Thyroid gland (tissue), 4 donors: ENCODE results near the gene SHISAL1. TPM values are rescaled to one million over a fixed set of nuclear protein-coding genes. Genes with fewer than 3 reads are reported as not detected.

Experiments
- DNase-seq, 2 donors: peaks; one replicate each; pipeline ENCODE4 v3.0.0-alpha.2; 2019
- H3K27ac ChIP-seq, 3 donors: fragments of 200-600 bp; sonication (generic); 1 replicate in 2 of 3; 2 replicates in 1 of 3; pipeline ENCODE4 v1.5.1; 2016 to 2019; ENCODE audit warnings: mild to moderate bottlenecking in 1 of 3, moderate library complexity in 1 of 3
- H3K27me3 ChIP-seq: fragments of 200-600 bp; sonication (generic); one replicate; pipeline ENCODE4 v1.5.1; 2019
- H3K36me3 ChIP-seq, 2 donors: fragments of 200-600 bp; sonication (generic); one replicate each; pipeline ENCODE4 v1.5.1; 2016 to 2019
- H3K4me1 ChIP-seq, 2 donors: fragments of 200-600 bp; sonication (generic); one replicate each; pipeline ENCODE4 v1.5.1; 2017 to 2019
- H3K4me3 ChIP-seq, 3 donors: fragments of 200-600 bp; sonication (generic); replicated peaks in 1 of 3; 1 replicate in 2 of 3; 2 replicates in 1 of 3; pipeline ENCODE4 v1.5.1; 2016; ENCODE audit warnings: mild to moderate bottlenecking in 1 of 3
- H3K9me3 ChIP-seq: fragments of 200-600 bp; sonication (generic); one replicate; pipeline ENCODE4 v1.5.1; 2017
- CTCF ChIP-seq, 6 experiments: fragments of 200-600 bp in 3 of 6; fragments of 450-650 bp in 3 of 6; sonication (generic) in 3 of 6; IDR thresholded peaks; one replicate each; pipeline ENCODE4 v1.5.1; 2016 to 2019; ENCODE audit warnings: antibody characterized with exemption in 6 of 6, mild to moderate bottlenecking in 2 of 6, inconsistent platforms in 1 of 6, moderate library complexity in 1 of 6
- POLR2A ChIP-seq, 2 donors: fragments of 450-650 bp; IDR thresholded peaks; one replicate each; pipeline ENCODE4 v1.6.1; 2017; ENCODE audit warnings: antibody characterized with exemption in 2 of 2, mild to moderate bottlenecking in 2 of 2, moderate library complexity in 1 of 2
- WGBS, 2 donors: methylation state at CpG; one replicate each; pipeline ENCODE4 v1.1.5; 2017; 5-methylcytosine and 5-hydroxymethylcytosine counted together
- intact Hi-C: fragments of 100-400 bp; cut with DNase I; formaldehyde crosslinking; loops from one replicate; pipeline ENCODE4 v1.15.1; 2023
- total RNA-seq, 4 donors: library from RNA; depleted of rRNA; stranded (reverse); fragments of >200 nt; gene quantifications; one replicate each; pipeline ENCODE4 v1.2.3, GENCODE V29; 2016

Gene SHISAL1
- total RNA-seq, 4 donors from 2014 or later = 0.22 to 1.9 (median 1.0) TPM

- TF ChIP-seq POLR2A (IDR thresholded peaks at IDR 0.05) (no peak), CTCF (IDR thresholded peaks at IDR 0.05) (no peak)
- Histone ChIP-seq H3K9me3 (no peaks in the 10 kb centered on the region), H3K27me3 (no peaks in the 10 kb centered on the region), H3K27ac (no peak overlapping the region), H3K36me3 (no peaks in the 10 kb centered on the region), H3K4me3 (no peak overlapping the region), H3K4me1 (peaks cover 0 to 4% of the 10 kb centered on the region in 2 donors)
- WGBS, 2 donors = 91 to 93% methylated on average over 3 of the region's 3 CpGs
- no peak for DNase-seq
- intact Hi-C loops = no loop called here
These were observed 99.2 kb downstream of the SHISAL1 start for GRCh38 chr22:44213489-44214043.

- 82 to 89% methylated on average over 1 of the region's 1 CpG for WGBS, 2 donors
- intact Hi-C loops = no loop called here
These were observed 99.8 kb downstream of the SHISAL1 start for GRCh38 chr22:44212936-44213335.

GRCh38 chr22:44211946-44212930 lies 100.5 kb downstream of the SHISAL1 start:
- Histone ChIP-seq H3K27ac (peak overlapping the region in 1 of 3 donors; percentile 45), H3K36me3 (no peaks in the 10 kb centered on the region), H3K4me3 (no peak overlapping the region), H3K27me3 (no peaks in the 10 kb centered on the region), H3K4me1 (peaks cover 0 to 4% of the 10 kb centered on the region in 2 donors), H3K9me3 (no peaks in the 10 kb centered on the region)
- DNase-seq = no peak
- intact Hi-C loops = no loop called here
- WGBS, 2 donors = 57 to 65% methylated on average over 12 of the region's 12 CpGs
- TF ChIP-seq CTCF (IDR thresholded peaks at IDR 0.05) (no peak), POLR2A (IDR thresholded peaks at IDR 0.05) (no peak)

More at GRCh38 chr22:44212936-44213335, 99.8 kb downstream of the SHISAL1 start:
- Histone ChIP-seq H3K4me3 (no peak overlapping the region), H3K4me1 (peaks cover 0 to 4% of the 10 kb centered on the region in 2 donors), H3K36me3 (no peaks in the 10 kb centered on the region), H3K27me3 (no peaks in the 10 kb centered on the region), H3K9me3 (no peaks in the 10 kb centered on the region), H3K27ac (no peak overlapping the region)
- DNase-seq = no peak
- TF ChIP-seq CTCF (IDR thresholded peaks at IDR 0.05) (no peak), POLR2A (IDR thresholded peaks at IDR 0.05) (no peak)

GRCh38 chr22:44211256-44211945 lies 101.3 kb downstream of the SHISAL1 start:
- no peaks in the 10 kb centered on the region for H3K9me3 ChIP-seq
- no peaks in the 10 kb centered on the region for H3K36me3 ChIP-seq
- intact Hi-C loops = no loop called here
- 70 to 72% methylated on average over 6 of the region's 6 CpGs for WGBS, 2 donors
- DNase-seq = no peak
- H3K27ac ChIP-seq = peak overlapping the region in 1 of 3 donors; percentile 45
- H3K4me3 ChIP-seq = no peak overlapping the region
- no peak for TF ChIP-seq CTCF (IDR thresholded peaks at IDR 0.05)
- TF ChIP-seq POLR2A (IDR thresholded peaks at IDR 0.05) = no peak
- H3K27me3 ChIP-seq = no peaks in the 10 kb centered on the region
- peaks cover 0 to 4% of the 10 kb centered on the region in 2 donors for H3K4me1 ChIP-seq
